ENCODE results near the gene OCEL1. TPM values are rescaled to one million over a fixed set of nuclear protein-coding genes. Genes with fewer than 3 reads are reported as not detected.
A peak's percentile ranks its signal among the peaks of the same experiment; 100 is the strongest.

OCEL1 gene
- total RNA-seq, 2 donors from 2014 or later = 5.9 to 8.2 TPM

DNA sequence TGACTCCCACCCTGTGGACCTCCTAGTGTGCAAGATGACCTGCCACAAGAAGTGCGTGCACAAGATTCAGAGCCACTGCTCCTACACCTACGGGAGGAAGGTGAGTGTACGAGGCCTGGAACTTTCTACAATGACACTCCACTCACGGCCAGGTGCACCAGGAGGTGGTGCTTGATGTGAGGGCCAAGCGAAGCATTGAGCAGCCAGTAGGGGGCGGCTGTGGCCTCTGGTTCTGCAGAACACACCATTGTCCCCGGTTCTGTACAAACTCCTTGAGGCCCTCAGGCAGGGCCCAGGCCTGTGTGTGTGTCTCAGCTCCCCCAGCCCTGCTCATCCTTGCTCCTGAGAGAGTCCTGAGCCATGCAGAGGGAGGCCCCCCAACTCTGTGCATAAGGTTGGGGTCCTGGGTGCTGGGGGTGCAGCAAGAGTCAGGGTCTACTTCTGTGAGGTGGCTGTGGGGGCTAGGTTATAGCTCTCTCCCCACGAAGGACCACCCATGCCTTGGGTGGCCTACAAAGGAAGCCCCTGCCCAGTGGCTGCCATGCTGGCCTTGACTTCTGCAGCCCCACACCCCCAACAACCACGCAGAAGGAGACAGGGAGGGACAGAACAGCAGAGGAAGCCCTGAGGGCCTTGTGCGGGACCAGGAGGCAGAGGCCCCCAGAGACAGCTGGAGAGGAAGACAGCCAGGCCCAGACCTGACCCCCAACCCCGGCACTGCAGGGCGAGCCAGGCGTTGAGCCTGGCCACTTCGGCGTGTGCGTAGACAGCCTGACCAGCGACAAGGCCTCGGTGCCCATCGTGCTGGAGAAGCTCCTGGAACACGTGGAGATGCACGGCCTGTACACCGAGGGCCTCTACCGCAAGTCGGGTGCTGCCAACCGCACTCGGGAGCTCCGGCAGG lies 20.5 kb upstream of the OCEL1 start:
- Histone ChIP-seq H3K27ac (no peak overlapping the region), H3K36me3 (peaks cover 48% of the 10 kb centered on the region), H3K4me3 (no peak overlapping the region), H3K4me1 (no peaks in the 10 kb centered on the region), H3K27me3 (no peaks in the 10 kb centered on the region), H3K9me3 (no peaks in the 10 kb centered on the region)
- no peak for DNase-seq (ENCODE audit: low spot score)
- TF ChIP-seq, protein P1, sequence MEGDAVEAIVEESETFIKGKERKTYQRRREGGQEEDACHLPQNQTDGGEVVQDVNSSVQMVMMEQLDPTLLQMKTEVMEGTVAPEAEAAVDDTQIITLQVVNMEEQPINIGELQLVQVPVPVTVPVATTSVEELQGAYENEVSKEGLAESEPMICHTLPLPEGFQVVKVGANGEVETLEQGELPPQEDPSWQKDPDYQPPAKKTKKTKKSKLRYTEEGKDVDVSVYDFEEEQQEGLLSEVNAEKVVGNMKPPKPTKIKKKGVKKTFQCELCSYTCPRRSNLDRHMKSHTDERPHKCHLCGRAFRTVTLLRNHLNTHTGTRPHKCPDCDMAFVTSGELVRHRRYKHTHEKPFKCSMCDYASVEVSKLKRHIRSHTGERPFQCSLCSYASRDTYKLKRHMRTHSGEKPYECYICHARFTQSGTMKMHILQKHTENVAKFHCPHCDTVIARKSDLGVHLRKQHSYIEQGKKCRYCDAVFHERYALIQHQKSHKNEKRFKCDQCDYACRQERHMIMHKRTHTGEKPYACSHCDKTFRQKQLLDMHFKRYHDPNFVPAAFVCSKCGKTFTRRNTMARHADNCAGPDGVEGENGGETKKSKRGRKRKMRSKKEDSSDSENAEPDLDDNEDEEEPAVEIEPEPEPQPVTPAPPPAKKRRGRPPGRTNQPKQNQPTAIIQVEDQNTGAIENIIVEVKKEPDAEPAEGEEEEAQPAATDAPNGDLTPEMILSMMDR (IDR thresholded peaks at IDR 0.05) = peak in 1 of 2 donors; percentile 70

- TF ChIP-seq, protein P1 (IDR thresholded peaks at IDR 0.05) = no peak
- Histone ChIP-seq H3K27me3 (no peaks in the 10 kb centered on the region), H3K36me3 (peaks cover 41% of the 10 kb centered on the region), H3K4me1 (no peaks in the 10 kb centered on the region), H3K4me3 (no peak overlapping the region), H3K27ac (no peak overlapping the region), H3K9me3 (no peaks in the 10 kb centered on the region)
- DNase-seq (ENCODE audit: low spot score) = no peak
These were observed 19.1 kb upstream of the OCEL1 start for GRCh38 chr19:17206736-17207581.

GRCh38 chr19:17209126-17210036 lies 16.6 kb upstream of the OCEL1 start:
- Histone ChIP-seq H3K27me3 (no peaks in the 10 kb centered on the region), H3K4me3 (no peak overlapping the region), H3K4me1 (no peaks in the 10 kb centered on the region), H3K9me3 (no peaks in the 10 kb centered on the region), H3K36me3 (peaks cover 37% of the 10 kb centered on the region), H3K27ac (no peak overlapping the region)
- TF ChIP-seq, protein P1 (IDR thresholded peaks at IDR 0.05) = no peak
- DNase-seq (ENCODE audit: low spot score) = no peak

GRCh38 chr19:17210296-17210695 lies 15.7 kb upstream of the OCEL1 start:
- Histone ChIP-seq H3K4me3 (no peak overlapping the region), H3K9me3 (no peaks in the 10 kb centered on the region), H3K36me3 (peaks cover 37% of the 10 kb centered on the region), H3K27ac (no peak overlapping the region), H3K4me1 (peaks cover 0 to 5% of the 10 kb centered on the region in 2 donors), H3K27me3 (no peaks in the 10 kb centered on the region)
- no peak for DNase-seq (ENCODE audit: low spot score)
- TF ChIP-seq, protein P1 (IDR thresholded peaks at IDR 0.05) = no peak

Data from right atrium auricular region (tissue), 2 donors.